GM06990 (cell line): ENCODE results near the gene FNBP1.
A peak's percentile ranks its signal among the peaks of the same experiment; 100 is the strongest.
"Not testable (repeated sequence)": the region's sequence is repeated elsewhere in the genome, so short reads cannot be mapped to it uniquely, and the experiment has no call there.

ENCODE experiments used
- DNase-seq: peaks from one replicate; pipeline ENCODE4 v3.0.0-alpha.2; 2011; ENCODE audit not compliant: insufficient read length; ENCODE audit errors: extremely low read depth
- H3K27me3 ChIP-seq: replicated peaks from 2 replicates; pipeline ENCODE4 v1.6.0; 2011; ENCODE audit warnings: low read length; ENCODE audit not compliant: control insufficient read depth, insufficient read depth
- H3K36me3 ChIP-seq: 2 replicates; pipeline ENCODE4 v1.5.1; 2011; ENCODE audit warnings: low read length; ENCODE audit not compliant: control insufficient read depth, insufficient read depth
- H3K4me3 ChIP-seq: replicated peaks from 2 replicates; pipeline ENCODE4 v1.5.1; 2011; ENCODE audit warnings: low read depth, mild to moderate bottlenecking, control low read depth, low read length
- CTCF ChIP-seq: IDR thresholded peaks from 2 replicates; pipeline ENCODE4 v1.5.1; 2011; ENCODE audit warnings: low read length, control low read depth, mild to moderate bottlenecking, inconsistent platforms; ENCODE audit not compliant: insufficient read depth, poor library complexity, severe bottlenecking

Gene FNBP1

GRCh38 chr9:129989362-129989708 is 53.7 kb downstream of the FNBP1 start:
- Histone ChIP-seq H3K27me3 (no peaks in the 10 kb centered on the region), H3K36me3 (peaks cover 12% of the 10 kb centered on the region), H3K4me3 (peak overlapping the region; percentile 22; the same call in 1 of the 2 replicates)
- no peak for DNase-seq
- no peak for TF ChIP-seq CTCF

- TF ChIP-seq CTCF: no peak
- peak; percentile 76 for DNase-seq
- Histone ChIP-seq H3K36me3 (peaks cover 10% of the 10 kb centered on the region), H3K4me3 (no peak overlapping the region), H3K27me3 (no peaks in the 10 kb centered on the region)
These were observed 54.2 kb downstream of the FNBP1 start for GRCh38 chr9:129988607-129989361.

- no peak for DNase-seq
- TF ChIP-seq CTCF: no peak
These were observed 55.0 kb downstream of the FNBP1 start for GRCh38 chr9:129987941-129988340.

GRCh38 chr9:129987047-129987446 is 55.9 kb downstream of the FNBP1 start:
- DNase-seq: no peak
- Histone ChIP-seq H3K27me3 (no peaks in the 10 kb centered on the region), H3K4me3 (no peak overlapping the region), H3K36me3 (peaks cover 10% of the 10 kb centered on the region)
- no peak for TF ChIP-seq CTCF

More at GRCh38 chr9:129987941-129988340, 55.0 kb downstream of the FNBP1 start:
- Histone ChIP-seq H3K4me3 (no peak overlapping the region; the same call in 1 of the 2 replicates), H3K36me3 (peaks cover 10% of the 10 kb centered on the region), H3K27me3 (no peaks in the 10 kb centered on the region)

- not testable (repeated sequence) for DNase-seq
- H3K36me3 ChIP-seq: peaks cover 11% of the 10 kb centered on the region
These were observed 58.4 kb downstream of the FNBP1 start for GRCh38 chr9:129984589-129984988.

GRCh38 chr9:129983891-129984290 is 59.1 kb downstream of the FNBP1 start:
- TF ChIP-seq CTCF: no peak
- H3K36me3 ChIP-seq: peaks cover 10% of the 10 kb centered on the region
- H3K4me3 ChIP-seq: no peak overlapping the region
- H3K27me3 ChIP-seq: no peaks in the 10 kb centered on the region
- DNase-seq: no peak

More at GRCh38 chr9:129984589-129984988, 58.4 kb downstream of the FNBP1 start:
- not testable (repeated sequence) for H3K4me3 ChIP-seq, H3K27me3 ChIP-seq
